GM06990 (cell line): ENCODE results near the gene ABCF1.
A peak's percentile ranks its signal among the peaks of the same experiment; 100 is the strongest.

Source experiments
- DNase-seq: peaks from one replicate; pipeline ENCODE4 v3.0.0-alpha.2; 2011; ENCODE audit not compliant: insufficient read length; ENCODE audit errors: extremely low read depth
- H3K27me3 ChIP-seq: replicated peaks from 2 replicates; pipeline ENCODE4 v1.6.0; 2011; ENCODE audit warnings: low read length; ENCODE audit not compliant: control insufficient read depth, insufficient read depth
- H3K36me3 ChIP-seq: 2 replicates; pipeline ENCODE4 v1.5.1; 2011; ENCODE audit warnings: low read length; ENCODE audit not compliant: control insufficient read depth, insufficient read depth
- H3K4me3 ChIP-seq: replicated peaks from 2 replicates; pipeline ENCODE4 v1.5.1; 2011; ENCODE audit warnings: low read depth, mild to moderate bottlenecking, control low read depth, low read length
- TF ChIP-seq, protein P1 (sequence below): IDR thresholded peaks from 2 replicates; pipeline ENCODE4 v1.5.1; 2011; ENCODE audit warnings: low read length, control low read depth, mild to moderate bottlenecking, inconsistent platforms; ENCODE audit not compliant: insufficient read depth, poor library complexity, severe bottlenecking

ABCF1 gene

DNA sequence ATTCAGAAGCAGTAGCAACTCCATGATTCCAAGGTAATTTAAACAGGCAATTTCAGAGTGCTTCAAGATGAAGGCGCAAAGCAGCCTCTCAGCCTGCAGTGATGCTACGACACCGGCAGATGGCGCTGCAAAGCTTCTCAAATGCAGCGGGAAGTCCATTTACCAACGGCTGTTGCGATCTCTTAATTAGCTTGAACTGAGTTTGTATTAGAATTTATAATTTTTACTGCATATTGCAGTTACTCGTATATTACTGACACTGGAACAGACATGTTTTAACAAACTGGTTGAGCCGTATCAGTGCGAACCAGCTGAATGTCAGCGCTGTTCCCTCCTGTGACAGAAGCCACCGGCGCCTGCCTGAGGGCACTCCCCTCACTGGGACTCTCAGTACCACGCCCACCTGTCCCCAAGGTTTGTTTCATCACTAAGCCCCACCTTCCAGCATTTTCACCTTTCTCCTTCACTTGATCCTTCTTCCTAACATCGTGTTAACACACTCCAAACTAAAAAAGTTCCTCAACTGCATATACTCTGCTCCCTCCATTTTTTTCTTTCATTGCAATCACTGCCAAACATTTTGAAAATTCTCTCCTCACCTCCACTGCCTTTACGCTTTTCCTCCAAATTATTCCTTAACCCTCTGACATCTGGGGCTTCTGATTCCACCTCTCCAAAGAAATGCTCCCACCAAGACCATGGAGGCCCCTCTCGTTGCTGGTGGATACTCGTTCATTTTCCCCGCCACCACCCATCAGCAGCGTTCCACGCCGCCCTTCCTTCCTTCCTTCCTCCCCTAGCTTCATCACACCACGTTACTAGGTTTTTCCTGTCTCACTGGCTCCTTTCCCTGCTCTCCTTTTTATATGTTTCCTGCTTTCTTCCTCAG, 29.5 kb upstream of the ABCF1 start:
- TF ChIP-seq, protein P1, sequence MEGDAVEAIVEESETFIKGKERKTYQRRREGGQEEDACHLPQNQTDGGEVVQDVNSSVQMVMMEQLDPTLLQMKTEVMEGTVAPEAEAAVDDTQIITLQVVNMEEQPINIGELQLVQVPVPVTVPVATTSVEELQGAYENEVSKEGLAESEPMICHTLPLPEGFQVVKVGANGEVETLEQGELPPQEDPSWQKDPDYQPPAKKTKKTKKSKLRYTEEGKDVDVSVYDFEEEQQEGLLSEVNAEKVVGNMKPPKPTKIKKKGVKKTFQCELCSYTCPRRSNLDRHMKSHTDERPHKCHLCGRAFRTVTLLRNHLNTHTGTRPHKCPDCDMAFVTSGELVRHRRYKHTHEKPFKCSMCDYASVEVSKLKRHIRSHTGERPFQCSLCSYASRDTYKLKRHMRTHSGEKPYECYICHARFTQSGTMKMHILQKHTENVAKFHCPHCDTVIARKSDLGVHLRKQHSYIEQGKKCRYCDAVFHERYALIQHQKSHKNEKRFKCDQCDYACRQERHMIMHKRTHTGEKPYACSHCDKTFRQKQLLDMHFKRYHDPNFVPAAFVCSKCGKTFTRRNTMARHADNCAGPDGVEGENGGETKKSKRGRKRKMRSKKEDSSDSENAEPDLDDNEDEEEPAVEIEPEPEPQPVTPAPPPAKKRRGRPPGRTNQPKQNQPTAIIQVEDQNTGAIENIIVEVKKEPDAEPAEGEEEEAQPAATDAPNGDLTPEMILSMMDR, result peak; percentile 95
- H3K36me3 ChIP-seq, result peaks cover 9% of the 10 kb centered on the region
- H3K27me3 ChIP-seq, result no peaks in the 10 kb centered on the region
- peak; percentile 59 for DNase-seq
- H3K4me3 ChIP-seq, result peak overlapping the region; percentile 32

DNA sequence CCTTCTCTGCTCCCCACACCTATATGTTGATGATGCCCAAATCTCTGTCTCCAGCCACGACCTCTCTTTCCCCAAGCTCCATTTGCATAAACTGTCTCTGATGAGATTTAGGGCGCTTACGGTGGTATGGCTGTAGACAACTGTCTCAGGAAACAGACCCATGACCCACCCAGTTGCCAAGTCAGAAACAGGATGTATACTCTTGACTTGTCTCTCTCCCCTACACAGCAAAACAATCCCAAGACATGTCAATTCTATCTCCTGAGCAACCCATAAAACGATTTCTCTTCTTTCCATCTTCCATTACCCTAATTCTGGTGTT, 28.9 kb upstream of the ABCF1 start:
- Histone ChIP-seq H3K4me3 (no peak overlapping the region), H3K27me3 (no peaks in the 10 kb centered on the region), H3K36me3 (peaks cover 12% of the 10 kb centered on the region)
- TF ChIP-seq, protein P1, result no peak
- DNase-seq, result no peak

DNA sequence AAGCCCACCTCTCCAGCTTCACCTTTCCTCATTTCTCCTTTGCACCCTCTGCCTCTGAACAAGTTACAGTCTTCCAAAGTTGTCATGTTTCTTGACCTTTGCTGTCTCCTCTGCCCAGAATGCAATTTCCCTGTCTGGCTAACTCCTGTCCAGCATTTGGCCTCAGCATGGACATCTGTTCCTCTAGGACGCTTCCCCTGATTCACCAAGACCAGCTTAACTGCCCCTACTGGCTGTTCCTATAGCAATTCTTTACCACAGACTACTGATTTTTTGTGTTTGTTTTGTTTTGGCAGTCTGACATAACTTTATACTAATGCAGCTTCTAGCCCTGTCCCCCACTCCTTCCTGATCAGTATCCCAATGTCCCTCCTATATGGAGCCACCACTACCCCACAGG, 28.3 kb upstream of the ABCF1 start:
- TF ChIP-seq, protein P1, result no peak
- no peak for DNase-seq
- no peak overlapping the region for H3K4me3 ChIP-seq
- H3K36me3 ChIP-seq, result peaks cover 12% of the 10 kb centered on the region
- no peaks in the 10 kb centered on the region for H3K27me3 ChIP-seq

DNA sequence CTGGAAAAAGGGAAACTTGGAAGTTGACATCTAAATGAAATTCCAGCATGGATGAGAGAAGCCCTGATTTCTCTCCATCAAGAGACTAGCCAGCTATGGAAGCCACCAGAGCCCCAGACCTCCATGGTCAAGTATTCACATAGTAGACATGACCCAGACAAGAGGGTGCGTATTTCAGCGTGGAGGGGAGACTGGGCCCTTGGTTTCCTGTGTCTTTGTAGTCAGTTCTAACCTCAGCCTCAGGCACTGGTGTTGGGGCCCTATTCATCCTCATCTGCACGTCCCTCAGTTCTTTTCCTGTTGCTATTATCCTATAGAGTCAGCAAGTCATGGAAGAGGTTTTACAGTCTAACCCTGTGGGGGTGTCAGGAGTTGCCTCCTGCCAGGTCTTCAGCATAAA, 27.4 kb upstream of the ABCF1 start:
- H3K36me3 ChIP-seq, result peaks cover 14% of the 10 kb centered on the region
- H3K27me3 ChIP-seq, result no peaks in the 10 kb centered on the region
- H3K4me3 ChIP-seq, result no peak overlapping the region
- DNase-seq, result no peak
- TF ChIP-seq, protein P1, result no peak

DNA sequence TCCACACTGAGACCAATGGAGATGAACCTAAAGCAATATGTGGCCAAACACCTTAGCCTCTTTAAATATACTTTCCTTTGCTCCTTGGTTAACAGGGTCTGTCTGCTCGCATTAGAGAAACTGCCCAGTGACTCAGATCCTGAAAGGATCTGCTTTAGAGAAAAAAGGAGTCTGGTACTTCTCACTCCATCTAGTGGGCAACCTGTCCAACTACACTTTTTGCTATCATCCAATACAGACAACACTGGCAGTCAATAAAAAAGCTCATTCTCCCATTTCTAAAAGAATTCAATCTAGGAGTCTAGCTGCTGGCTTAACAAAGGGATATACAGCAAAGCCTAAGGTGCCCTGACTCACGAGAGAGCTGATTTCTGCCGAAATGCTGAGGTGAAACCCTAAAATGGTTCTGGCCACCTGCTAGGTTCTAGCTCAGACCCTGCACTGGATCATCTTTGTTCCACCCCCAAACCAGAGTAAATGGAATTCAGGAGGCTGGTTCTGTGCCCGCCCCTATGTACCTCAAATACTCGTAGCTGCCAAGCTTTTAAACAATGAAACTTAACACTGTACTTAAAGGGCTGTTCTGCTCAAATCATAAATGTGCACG, 26.5 kb upstream of the ABCF1 start:
- Histone ChIP-seq H3K4me3 (no peak overlapping the region), H3K27me3 (no peaks in the 10 kb centered on the region), H3K36me3 (peaks cover 15% of the 10 kb centered on the region)
- DNase-seq, result no peak
- TF ChIP-seq, protein P1, result peak; percentile 78

DNA sequence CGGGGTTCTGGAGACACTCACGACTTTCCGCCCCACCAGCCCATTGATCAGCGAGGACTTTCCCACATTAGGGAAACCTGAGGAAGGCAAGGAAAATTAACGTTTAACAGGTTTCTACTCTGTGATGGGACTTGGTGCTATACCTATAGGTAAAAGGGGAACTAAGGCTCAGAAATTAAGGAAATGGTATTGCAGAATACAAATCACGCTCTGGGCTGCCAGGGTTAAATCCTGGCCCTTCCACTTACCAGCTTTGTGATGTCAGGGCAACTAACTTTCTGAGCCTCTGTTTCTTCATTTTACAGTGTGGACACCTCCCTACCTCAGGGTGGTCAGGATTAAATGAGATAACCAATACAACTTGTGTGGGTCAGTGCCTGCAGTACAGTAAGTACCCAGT, 23.8 kb upstream of the ABCF1 start:
- TF ChIP-seq, protein P1, result no peak
- DNase-seq, result no peak
- Histone ChIP-seq H3K27me3 (no peaks in the 10 kb centered on the region), H3K36me3 (peaks cover 24% of the 10 kb centered on the region), H3K4me3 (no peak overlapping the region)
